Posterior cingulate gyrus (tissue), 11 donors: ENCODE results near the gene FKBP4.

ENCODE experiments used
- DNase-seq, 10 donors: peaks; one replicate each; pipeline versions ENCODE4 v3.0.0 to v3.0.0-alpha.2; 2020 to 2021; ENCODE audit warnings: mixed read lengths in 3 of 10
- intact Hi-C: fragments of 100-400 bp; cut with DNase I; formaldehyde crosslinking; loops from one replicate; pipeline ENCODE4 v1.15.1; 2023

Gene FKBP4

DNA sequence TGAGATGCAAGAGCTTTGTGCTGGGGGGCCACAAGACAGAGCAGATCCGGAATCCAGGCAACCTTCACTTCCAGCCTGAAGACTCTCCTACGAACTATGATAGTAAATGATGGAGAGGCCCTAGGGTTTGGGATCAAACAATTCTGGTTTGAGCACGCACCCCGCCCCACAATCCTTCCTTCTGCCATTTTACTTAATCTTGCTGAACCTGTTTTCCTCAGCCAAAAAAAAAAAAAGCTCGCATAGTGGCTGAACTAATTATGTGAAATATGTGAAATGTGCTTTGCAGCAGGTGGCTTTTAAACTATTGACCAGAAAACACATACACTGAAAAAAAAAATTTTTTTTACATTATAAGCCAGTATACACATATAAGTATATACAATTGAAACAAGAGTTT, 17.0 kb downstream of the FKBP4 start:
- intact Hi-C loops = loop anchor here (10.0 kb wide), 1 partner anchor 63 kb away; the partner anchor contains the start of genes FOXM1 and RHNO1
- peak in 1 of 10 donors; percentile 37 for DNase-seq

DNA sequence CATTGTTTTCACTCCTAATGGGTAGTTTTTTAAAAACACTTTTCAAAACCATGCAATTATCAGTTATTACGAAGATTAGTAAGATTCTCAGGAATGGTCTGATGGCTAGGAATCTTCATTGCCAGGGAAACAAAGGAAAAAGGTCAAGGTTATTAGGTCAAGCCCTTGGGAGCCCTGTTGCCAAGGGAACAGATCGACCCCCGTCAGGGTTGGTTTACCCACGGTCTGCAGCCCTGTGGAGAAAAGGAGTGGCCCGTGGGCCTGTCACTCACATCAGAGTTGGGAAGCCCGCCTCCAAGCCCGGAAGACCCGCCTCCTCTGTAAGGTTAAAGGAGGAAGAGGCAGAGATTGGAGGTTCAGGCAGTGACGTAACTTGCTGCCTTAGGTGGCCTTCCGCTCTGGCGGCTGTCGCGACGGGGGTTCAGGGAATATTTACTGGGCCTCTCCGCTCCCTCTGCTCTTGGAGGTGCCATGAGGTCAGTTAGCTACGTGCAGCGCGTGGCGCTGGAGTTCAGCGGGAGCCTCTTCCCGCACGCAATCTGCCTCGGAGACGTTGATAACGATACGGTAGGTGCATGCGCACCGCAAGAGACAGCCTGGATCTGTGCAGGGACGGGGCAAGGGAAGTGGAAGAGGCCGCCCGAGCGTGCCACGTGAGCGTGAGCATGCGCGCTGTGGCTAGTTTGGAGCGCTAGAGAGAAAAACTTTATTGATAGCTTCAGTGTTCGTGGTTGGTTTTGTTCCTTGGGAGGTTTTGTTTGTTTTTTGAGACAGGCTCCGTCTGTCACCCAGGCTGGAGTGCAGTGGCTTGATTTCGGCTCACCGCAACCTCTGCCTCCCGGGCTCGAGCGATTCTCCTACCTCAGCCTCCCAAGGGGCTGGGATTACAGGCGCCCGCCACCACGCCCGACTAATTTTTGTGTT, 17.8 kb downstream of the FKBP4 start, which contains the start of gene ITFG2:
ITFG2 (plus strand) TSS at position 379 of the 924 bp plus-strand sequence; CDS start at position 472, 93 bp downstream.
- peak; percentile 95 to 100 (median 98) for DNase-seq
- intact Hi-C loops = loop anchor here (1.0 to 10.0 kb wide), 2 partner anchors 16 to 62 kb away; partner anchors contain the start of genes FOXM1 and RHNO1

DNA sequence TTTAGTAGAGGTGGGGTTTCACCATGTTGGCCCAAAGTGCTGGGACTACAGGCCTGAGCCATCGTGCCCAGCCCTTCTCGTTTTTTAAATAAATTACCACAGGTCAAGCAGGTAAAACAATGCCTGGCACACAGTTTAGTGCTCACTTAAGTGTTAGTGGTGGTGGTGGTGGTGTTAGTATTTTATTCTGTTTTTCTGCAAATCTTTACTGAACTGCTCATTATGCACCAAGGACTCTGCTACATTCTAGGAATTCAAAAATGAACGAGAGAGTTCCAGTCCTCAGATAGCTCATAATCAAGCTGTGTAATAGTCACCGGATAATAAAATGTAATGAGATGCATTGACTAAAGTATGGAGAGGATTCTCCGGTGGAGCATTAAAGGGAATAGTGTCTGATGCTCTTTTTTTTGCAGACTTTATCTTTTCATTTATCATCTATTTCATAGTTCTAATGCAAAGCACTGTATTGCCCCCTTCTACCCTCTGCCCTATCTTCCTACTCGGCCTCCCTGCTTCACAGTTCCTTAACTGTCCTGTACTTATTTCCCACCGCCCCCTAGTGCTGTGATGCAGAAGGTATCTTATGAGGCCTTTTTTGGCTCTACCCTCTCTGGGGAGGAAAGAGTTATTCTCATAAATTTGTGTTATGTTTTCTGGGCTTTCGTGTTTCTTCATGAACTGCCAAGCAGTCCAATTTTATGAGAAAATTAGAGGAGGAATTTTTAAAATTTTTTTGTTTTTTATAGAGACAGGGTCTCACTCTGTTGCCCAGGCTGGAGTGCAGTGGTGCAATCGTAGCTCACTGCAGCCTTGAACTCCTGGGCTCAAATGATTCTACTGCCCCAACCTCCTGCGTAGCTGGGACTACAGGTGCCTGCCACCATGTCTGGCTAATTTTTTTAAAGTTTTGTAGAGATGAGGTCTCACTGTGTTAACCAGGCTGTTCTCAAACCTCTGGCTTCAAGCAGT, 18.7 kb downstream of the FKBP4 start:
- intact Hi-C loops = loop anchor here (1.0 to 10.0 kb wide), 2 partner anchors 17 to 61 kb away; partner anchors contain the start of genes FOXM1 and RHNO1
- peak in 2 of 10 donors; percentile 38 to 47 for DNase-seq

GRCh38 chr12:2819810-2820209, 25.0 kb downstream of the FKBP4 start:
- DNase-seq = peak in 1 of 10 donors; percentile 79
- intact Hi-C loops = loop anchor here (10.0 kb wide), 1 partner anchor 55 kb away; the partner anchor contains the start of genes FOXM1 and RHNO1

GRCh38 chr12:2820432-2820831, 25.7 kb downstream of the FKBP4 start:
- DNase-seq = no peak
- intact Hi-C loops = no loop called here

DNA sequence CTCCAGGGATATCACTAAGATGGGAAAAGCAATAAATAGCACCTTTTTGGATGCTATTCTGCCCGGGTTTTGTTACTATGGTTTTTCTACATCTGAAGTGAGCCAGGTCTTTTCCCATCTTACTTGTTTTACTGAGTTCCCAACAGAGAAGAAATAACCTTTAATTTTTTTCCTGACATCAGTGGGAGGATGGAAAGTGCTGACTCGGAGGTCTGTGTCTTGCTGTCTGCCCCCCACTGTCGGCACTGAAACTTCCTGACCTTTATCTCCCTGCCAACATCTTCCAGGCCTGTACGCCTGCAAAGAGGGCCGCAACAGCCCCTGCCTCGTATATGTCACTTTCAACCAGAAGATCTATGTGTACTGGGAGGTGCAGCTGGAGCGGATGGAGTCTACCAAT, 28.7 kb downstream of the FKBP4 start:
- DNase-seq = no peak
- intact Hi-C loops = no loop called here

- no peak for DNase-seq
- intact Hi-C loops = no loop called here
Observed at GRCh38 chr12:2824541-2824940, 29.8 kb downstream of the FKBP4 start.

DNA sequence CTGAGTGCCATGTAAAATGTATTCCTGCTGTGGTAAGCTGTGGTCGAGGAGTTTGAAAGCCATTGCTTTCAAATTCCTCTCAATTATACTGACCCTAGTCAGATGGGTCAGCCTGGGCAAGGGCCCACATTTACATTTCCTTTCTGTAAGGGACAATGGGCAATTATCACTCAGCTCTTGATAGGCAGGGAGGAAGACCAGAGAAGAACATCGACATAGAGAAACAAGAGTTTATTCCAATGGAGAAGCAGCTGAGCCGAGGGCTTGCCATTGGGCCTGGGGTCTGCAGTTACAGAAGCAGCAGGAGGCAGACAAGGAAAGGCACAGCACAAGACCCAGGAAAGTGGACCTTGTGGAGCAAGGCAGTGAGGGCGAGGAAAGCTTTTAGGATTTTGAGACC, 30.4 kb downstream of the FKBP4 start:
- DNase-seq = peak in 1 of 10 donors; percentile 60
- intact Hi-C loops = no loop called here

- DNase-seq = peak in 1 of 10 donors; percentile 6
- intact Hi-C loops = no loop called here
Observed at GRCh38 chr12:2826036-2826435, 31.3 kb downstream of the FKBP4 start.

- peak in 1 of 10 donors; percentile 37 for DNase-seq
- intact Hi-C loops = no loop called here
Observed at GRCh38 chr12:2826721-2827515, 32.1 kb downstream of the FKBP4 start.

DNA sequence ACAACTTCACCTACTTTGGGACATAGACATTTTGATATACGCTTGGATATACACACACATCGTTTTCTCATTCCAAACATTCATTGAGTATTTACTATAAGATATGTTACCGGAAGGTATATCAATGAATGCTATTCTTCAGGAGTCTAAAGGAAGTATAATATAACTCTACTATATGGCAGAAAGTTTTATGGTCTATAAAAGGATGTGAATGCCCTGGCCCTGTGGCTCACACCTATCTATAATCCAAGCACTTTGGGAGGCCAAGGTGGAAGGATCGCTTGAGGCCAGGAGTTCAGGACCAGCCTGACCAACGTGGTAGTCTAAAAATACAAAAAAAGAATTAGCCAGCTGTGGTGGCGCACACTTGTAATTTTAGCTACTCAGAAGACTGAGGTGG, 34.5 kb downstream of the FKBP4 start:
- no peak for DNase-seq
- intact Hi-C loops = no loop called here

DNA sequence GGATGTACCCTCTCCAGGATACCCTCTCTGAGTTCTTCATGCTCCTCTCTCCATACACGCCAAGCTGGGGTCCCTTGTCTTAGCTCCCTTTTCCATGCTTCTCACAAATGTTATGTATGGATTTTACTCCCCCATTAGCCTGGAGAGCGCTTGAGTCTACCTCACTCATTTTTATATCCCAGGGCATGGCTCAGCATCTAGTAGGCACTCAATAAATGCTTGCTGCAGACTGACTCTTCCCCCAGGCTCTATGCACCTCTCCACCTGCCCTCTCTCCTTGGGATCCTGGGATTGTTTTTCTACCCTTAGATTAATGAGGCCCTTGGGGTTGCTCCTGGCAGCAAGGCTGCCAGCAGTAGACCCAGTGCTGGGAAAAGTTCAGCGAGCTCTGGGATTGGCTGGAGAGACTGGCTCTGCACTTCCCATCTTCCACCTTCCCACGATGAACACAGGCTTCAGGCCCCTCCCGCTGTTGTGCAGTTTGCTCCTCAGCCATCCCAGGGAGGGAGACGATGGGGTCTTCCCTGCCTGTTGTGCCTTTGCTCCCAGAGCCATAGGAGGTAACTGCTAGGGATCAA, 37.9 kb downstream of the FKBP4 start:
- DNase-seq = peak in 1 of 10 donors; percentile 57
- intact Hi-C loops = no loop called here

DNA sequence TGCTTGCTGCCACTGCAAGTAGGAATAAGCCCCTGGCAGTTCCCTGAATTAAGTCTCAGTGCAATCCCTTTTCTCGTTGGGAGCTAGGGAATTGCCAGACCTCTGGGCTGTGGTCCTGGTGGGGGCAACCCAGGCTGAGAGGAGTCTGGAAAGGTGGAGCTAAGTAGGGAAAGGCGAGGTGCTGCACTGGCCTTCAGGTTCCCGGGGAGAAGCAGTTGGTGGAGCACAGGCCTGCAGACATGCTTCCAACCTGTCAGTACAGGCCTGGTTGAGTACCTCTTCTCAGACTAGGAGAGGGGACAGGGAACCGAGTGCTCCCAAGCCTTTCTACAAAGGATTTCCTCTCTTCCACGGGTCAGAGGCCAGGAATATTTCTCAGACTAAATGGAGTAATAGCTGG, 38.6 kb downstream of the FKBP4 start:
- peak in 1 of 10 donors; percentile 51 for DNase-seq

GRCh38 chr12:2833810-2834209, 39.0 kb downstream of the FKBP4 start:
- peak in 1 of 10 donors; percentile 59 for DNase-seq
- intact Hi-C loops = no loop called here

More for the DNA sequence above, 38.6 kb downstream of the FKBP4 start:
- intact Hi-C loops = no loop called here

GRCh38 chr12:2834581-2835491, 40.1 kb downstream of the FKBP4 start, which contains the start of gene NRIP2:
TSS of gene NRIP2 (minus strand) at chr12:2835035. CDS start at chr12:2834983, 52 bp downstream.
- intact Hi-C loops = no loop called here
- DNase-seq = peak; percentile 48 to 95 (median 71)

DNA sequence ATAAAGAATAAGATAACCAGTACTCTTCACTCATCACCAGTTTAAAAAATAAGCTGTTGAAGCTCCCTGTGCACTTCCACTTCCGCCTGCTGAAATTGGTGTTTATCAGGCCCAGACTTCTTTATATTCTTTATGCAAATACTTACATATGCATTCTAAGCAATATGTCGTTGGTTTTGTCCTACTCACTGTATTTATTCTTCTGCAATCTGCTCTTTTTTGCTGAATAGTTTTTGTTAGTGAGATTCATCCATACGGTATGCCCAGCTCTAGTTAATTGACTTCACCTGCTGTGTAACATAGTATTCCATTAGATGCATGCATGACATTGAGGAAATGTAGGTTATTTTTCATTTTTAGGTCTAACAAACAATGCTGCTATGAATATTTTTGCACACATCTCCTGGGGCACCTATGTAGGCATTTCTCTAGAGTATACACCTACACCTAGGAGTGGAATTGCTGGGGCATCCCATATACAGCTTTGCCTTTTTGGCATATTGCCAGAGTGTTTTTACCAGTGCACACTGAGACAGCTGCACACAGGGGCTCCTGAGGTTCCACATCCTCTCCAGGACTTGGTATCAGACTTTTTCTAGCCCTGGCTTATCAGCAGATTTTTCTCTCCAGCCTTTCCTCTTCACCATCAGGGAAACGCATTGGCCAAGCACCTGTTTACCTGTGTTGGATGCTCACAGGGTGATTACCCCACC, 41.1 kb downstream of the FKBP4 start:
- intact Hi-C loops = no loop called here
- DNase-seq = peak in 1 of 10 donors; percentile 4

DNA sequence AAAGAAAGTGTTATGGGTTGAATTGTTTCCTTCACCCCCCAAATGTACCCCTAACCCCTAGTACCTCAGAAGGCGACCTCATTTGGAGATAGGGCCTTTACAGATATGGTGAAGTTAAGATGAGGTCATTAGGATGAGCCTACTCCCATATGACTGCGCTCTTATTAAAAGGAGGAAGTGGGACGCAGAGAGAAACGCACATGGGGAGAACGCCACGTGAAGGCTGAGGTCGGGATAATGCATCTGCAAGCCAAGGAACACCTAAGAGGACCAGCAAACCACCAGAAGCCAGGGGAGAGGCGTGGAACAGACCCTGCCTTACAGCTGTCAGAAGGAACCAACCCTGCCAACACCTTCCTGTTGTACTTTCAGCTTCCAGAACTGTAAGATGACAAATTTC, 41.8 kb downstream of the FKBP4 start:
- DNase-seq = no peak
- intact Hi-C loops = no loop called here
